ENCODE results near the gene KRTAP1-3. TPM values are rescaled to one million over a fixed set of nuclear protein-coding genes. Genes with fewer than 3 reads are reported as not detected.
"Not testable (repeated sequence)": the region's sequence is repeated elsewhere in the genome, so short reads cannot be mapped to it uniquely, and the experiment has no call there.

Gene KRTAP1-3
- polyA plus RNA-seq, 1 experiment, result not detected

DNA sequence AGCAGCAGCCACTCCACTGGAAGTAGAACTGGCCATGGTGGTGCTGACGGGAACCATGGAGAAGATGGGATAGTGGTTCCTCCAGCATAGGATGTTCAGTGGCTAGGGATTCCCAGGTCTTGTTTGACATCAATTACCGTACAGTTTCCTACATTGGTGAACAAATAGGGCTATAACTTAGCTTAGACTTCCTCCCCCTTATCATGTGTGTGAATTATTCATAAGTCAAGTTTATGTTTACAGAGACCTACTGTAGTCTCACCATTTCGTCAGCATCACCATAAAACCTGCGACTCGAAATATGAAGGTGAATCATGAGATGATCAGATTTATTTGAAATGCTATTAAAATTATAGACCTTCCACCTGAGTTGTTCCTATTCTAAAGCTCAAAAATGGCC, 24.1 kb upstream of the KRTAP1-3 start:
- TF ChIP-seq, protein P1, sequence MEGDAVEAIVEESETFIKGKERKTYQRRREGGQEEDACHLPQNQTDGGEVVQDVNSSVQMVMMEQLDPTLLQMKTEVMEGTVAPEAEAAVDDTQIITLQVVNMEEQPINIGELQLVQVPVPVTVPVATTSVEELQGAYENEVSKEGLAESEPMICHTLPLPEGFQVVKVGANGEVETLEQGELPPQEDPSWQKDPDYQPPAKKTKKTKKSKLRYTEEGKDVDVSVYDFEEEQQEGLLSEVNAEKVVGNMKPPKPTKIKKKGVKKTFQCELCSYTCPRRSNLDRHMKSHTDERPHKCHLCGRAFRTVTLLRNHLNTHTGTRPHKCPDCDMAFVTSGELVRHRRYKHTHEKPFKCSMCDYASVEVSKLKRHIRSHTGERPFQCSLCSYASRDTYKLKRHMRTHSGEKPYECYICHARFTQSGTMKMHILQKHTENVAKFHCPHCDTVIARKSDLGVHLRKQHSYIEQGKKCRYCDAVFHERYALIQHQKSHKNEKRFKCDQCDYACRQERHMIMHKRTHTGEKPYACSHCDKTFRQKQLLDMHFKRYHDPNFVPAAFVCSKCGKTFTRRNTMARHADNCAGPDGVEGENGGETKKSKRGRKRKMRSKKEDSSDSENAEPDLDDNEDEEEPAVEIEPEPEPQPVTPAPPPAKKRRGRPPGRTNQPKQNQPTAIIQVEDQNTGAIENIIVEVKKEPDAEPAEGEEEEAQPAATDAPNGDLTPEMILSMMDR (IDR thresholded peaks at IDR 0.05; ENCODE audit: insufficient read depth, low read depth, low read length), result no peak

DNA sequence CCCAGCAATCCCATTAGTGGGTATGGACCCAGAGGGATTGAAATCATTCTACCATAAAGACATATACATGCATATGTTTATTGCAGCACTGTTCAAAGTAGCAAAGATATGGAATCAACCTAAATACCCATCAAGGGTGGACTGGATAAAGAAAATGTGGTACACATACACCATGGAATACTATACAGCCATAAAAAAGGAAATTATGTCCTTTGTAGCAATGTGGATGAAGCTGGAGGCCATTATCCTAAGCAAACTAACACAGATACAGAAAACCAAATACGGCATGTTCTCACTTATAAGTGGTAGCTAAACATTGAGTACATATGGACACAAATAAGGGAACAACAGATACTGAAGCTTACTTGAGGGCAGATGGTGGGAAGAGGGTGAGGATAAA, 22.9 kb upstream of the KRTAP1-3 start:
- no peak for DNase-seq (ENCODE audit: low read depth)
- CTCF ChIA-PET, result interaction anchor here (0.6 to 1.9 kb wide), 2 partner anchors 19 to 148 kb away, joined by 3 to 7 read pairs; no protein-coding TSS in a partner anchor
- TF ChIP-seq, protein P1 (IDR thresholded peaks at IDR 0.05; ENCODE audit: insufficient read depth, low read depth, low read length), result no peak
- H3K4me3 ChIP-seq (ENCODE audit: low read depth, low read length), result no peak overlapping the region
- no peaks in the 10 kb centered on the region; the same call in 1 of the 2 replicates for H3K36me3 ChIP-seq (ENCODE audit: control insufficient read depth, insufficient read depth, low read length)
- H3K27me3 ChIP-seq (ENCODE audit: control insufficient read depth, insufficient read depth, low read length), result no peaks in the 10 kb centered on the region
- POLR2A ChIA-PET, result interaction anchor here (0.7 kb wide), 1 partner anchor 56 kb away, joined by 4 read pairs; no protein-coding TSS in a partner anchor

More for the DNA sequence above, 24.1 kb upstream of the KRTAP1-3 start:
- CTCF ChIA-PET, result interaction anchor here (0.5 to 1.9 kb wide), 7 partner anchors 32 to 296 kb away, joined by 3 to 7 read pairs (median 3); partner anchors contain the start of gene KRTAP1-5
- DNase-seq (ENCODE audit: low read depth), result no peak
- Histone ChIP-seq H3K27me3 (ENCODE audit: control insufficient read depth, insufficient read depth, low read length) (no peaks in the 10 kb centered on the region), H3K4me3 (ENCODE audit: low read depth, low read length) (no peak overlapping the region), H3K36me3 (ENCODE audit: control insufficient read depth, insufficient read depth, low read length) (no peaks in the 10 kb centered on the region; the same call in 1 of the 2 replicates)
- POLR2A ChIA-PET, result interaction anchor here (0.5 to 0.9 kb wide), 5 partner anchors 9 to 319 kb away, joined by 3 to 5 read pairs (median 4); no protein-coding TSS in a partner anchor

DNA sequence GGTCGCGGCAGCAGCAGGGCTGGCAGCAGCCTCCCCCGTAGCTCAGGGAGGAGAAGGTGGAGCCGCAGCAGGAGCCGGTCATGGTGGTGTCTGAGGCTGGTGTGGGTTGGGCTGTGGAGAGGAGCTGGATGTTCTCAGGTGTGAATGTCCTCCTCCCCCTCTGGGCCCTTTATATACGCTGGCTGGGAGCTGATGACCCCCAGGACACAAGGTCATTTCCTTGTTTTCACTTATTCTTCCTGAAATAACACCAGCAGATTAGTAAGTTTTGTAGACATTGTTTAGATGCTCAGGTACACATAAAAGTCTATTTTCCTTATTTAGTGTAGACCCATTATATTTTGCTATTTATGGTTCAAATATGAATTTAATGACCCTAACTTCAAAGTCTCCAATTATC, 20.5 kb upstream of the KRTAP1-3 start, which contains the start of gene KRTAP2-2:
TSS of gene KRTAP2-2 (minus strand) at position 101 of the 400 bp plus-strand sequence. CDS start at position 82, 19 bp downstream.
- DNase-seq (ENCODE audit: low read depth); POLR2A ChIA-PET; H3K27me3 ChIP-seq (ENCODE audit: control insufficient read depth, insufficient read depth, low read length); H3K36me3 ChIP-seq (ENCODE audit: control insufficient read depth, insufficient read depth, low read length); H3K4me3 ChIP-seq (ENCODE audit: low read depth, low read length): not testable (repeated sequence)
- CTCF ChIA-PET, result interaction anchor here (1.5 kb wide), 1 partner anchor 594 kb away, joined by 5 read pairs; no protein-coding TSS in a partner anchor

DNA sequence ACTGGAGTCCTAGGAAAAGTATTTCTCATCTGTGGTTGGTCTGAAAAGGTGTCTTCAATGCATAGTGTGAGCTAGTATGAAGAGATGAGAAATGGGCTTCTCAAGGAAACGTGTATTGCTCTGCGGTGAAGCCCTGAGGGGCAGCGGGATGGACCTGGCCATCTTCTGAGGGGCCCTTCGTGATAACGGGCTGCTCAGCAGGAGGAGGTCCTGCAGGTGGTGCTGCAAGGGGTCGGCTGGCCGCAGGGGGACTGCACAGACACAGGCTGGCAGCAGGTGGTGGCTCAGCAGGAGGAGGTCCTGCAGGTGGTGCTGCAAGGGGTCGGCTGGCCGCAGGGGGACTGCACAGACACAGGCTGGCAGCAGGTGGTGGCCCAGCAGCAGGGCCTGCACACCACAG, 19.9 kb upstream of the KRTAP1-3 start:
- H3K27me3 ChIP-seq (ENCODE audit: control insufficient read depth, insufficient read depth, low read length); DNase-seq (ENCODE audit: low read depth); H3K4me3 ChIP-seq (ENCODE audit: low read depth, low read length); CTCF ChIA-PET; H3K36me3 ChIP-seq (ENCODE audit: control insufficient read depth, insufficient read depth, low read length); POLR2A ChIA-PET: not testable (repeated sequence)

DNA sequence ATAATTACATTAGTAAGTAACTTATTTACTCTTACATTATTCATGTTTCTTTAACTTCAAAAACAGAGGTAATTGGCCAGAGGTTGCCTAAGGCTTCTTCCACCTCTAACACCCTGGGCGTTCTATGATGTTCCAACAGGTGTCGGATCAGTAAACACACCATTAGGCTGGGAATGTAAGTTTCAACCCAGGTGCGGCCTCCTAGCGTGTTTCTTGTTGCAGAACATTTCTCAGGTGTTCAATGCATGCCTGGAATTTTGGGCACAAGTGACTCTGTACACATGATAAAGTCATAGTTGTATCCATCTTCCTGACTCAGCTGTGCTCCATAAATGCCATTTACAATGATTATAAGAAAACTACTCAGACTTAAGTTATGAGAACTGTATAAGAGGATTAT, 19.4 kb upstream of the KRTAP1-3 start:
- Histone ChIP-seq H3K4me3 (ENCODE audit: low read depth, low read length) (no peak overlapping the region), H3K36me3 (ENCODE audit: control insufficient read depth, insufficient read depth, low read length) (no peaks in the 10 kb centered on the region; the same call in 1 of the 2 replicates), H3K27me3 (ENCODE audit: control insufficient read depth, insufficient read depth, low read length) (no peaks in the 10 kb centered on the region)
- CTCF ChIA-PET, result no interaction called here
- TF ChIP-seq, protein P1 (IDR thresholded peaks at IDR 0.05; ENCODE audit: insufficient read depth, low read depth, low read length), result no peak
- DNase-seq (ENCODE audit: low read depth), result no peak
- POLR2A ChIA-PET, result no interaction called here

DNA sequence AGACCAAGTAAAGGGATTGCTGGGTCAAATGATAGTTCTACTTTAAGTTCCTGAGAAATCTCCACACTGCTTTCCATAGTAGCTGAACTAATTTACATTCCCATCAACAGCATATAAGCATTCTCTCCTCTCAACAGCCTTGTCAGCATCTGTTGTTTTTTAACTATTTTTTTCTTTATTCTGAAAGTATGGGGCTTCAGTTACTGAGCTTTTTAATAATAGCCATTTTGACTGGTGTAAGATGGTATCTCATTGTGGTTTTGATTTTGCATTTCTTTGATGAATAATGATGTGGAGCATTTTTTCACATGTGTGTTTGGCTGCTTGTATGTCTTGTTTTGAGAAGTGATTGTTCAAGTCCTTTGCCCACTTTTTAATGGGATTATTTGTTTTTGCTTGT, 17.9 kb upstream of the KRTAP1-3 start:
- CTCF ChIA-PET, result no interaction called here
- Histone ChIP-seq H3K36me3 (ENCODE audit: control insufficient read depth, insufficient read depth, low read length) (no peaks in the 10 kb centered on the region), H3K4me3 (ENCODE audit: low read depth, low read length) (no peak overlapping the region), H3K27me3 (ENCODE audit: control insufficient read depth, insufficient read depth, low read length) (no peaks in the 10 kb centered on the region)
- POLR2A ChIA-PET, result no interaction called here
- DNase-seq (ENCODE audit: low read depth), result no peak
- TF ChIP-seq, protein P1 (IDR thresholded peaks at IDR 0.05; ENCODE audit: insufficient read depth, low read depth, low read length), result no peak

All from BJ (cell line).